Hepatocyte (in vitro differentiated cells): ENCODE data around the gene SHANK2. TPM values are rescaled to one million over a fixed set of nuclear protein-coding genes. Genes with fewer than 3 reads are reported as not detected.

Source experiments
- DNase-seq: peaks from one replicate; pipeline ENCODE4 v3.0.0-alpha.2; 2016; ENCODE audit warnings: low spot score
- H2AFZ ChIP-seq: fragments of 200-600 bp; sonication (generic); 2 replicates; pipeline ENCODE4 v1.6.0; 2016; ENCODE audit warnings: antibody characterized with exemption, mild to moderate bottlenecking
- H3K27ac ChIP-seq: fragments of 200-600 bp; sonication (generic); 2 replicates; pipeline ENCODE4 v1.5.1; 2016; ENCODE audit warnings: mild to moderate bottlenecking
- H3K27me3 ChIP-seq: fragments of 200-600 bp; sonication (generic); 2 replicates; pipeline ENCODE4 v1.6.1; 2016
- H3K36me3 ChIP-seq: fragments of 200-600 bp; sonication (generic); replicated peaks from 2 replicates; pipeline ENCODE4 v1.5.1; 2016; ENCODE audit warnings: low read depth; ENCODE audit not compliant: insufficient read depth
- H3K4me1 ChIP-seq: fragments of 200-600 bp; sonication (generic); 2 replicates; pipeline ENCODE4 v1.5.1; 2016; ENCODE audit warnings: mild to moderate bottlenecking, moderate library complexity; ENCODE audit not compliant: insufficient read depth
- H3K4me2 ChIP-seq: fragments of 200-600 bp; sonication (generic); 2 replicates; pipeline ENCODE4 v1.6.0; 2016
- H3K4me3 ChIP-seq: fragments of 200-600 bp; sonication (generic); 2 replicates; pipeline ENCODE4 v1.5.1; 2016; ENCODE audit warnings: mild to moderate bottlenecking
- H3K79me2 ChIP-seq: fragments of 200-600 bp; sonication (generic); 2 replicates; pipeline ENCODE4 v1.6.0; 2017; ENCODE audit warnings: mild to moderate bottlenecking
- H3K9me2 ChIP-seq: fragments of 200-600 bp; sonication (generic); replicated peaks from 2 replicates; pipeline ENCODE4 v1.6.0; 2017; ENCODE audit warnings: mild to moderate bottlenecking; ENCODE audit not compliant: insufficient read depth
- H3K9me3 ChIP-seq: fragments of 200-600 bp; sonication (generic); 2 replicates; pipeline ENCODE4 v1.5.1; 2016; ENCODE audit warnings: low read depth, mild to moderate bottlenecking
- H4K20me1 ChIP-seq: fragments of 200-600 bp; sonication (generic); 2 replicates; pipeline ENCODE4 v1.6.0; 2016; ENCODE audit warnings: mild to moderate bottlenecking; ENCODE audit not compliant: insufficient read depth, poor library complexity, severe bottlenecking
- CTCF ChIP-seq: fragments of 200-600 bp; sonication (generic); IDR thresholded peaks from 2 replicates; pipeline ENCODE4 v1.5.1; 2016; ENCODE audit warnings: antibody characterized with exemption, mild to moderate bottlenecking; ENCODE audit not compliant: poor library complexity
- EZH2 ChIP-seq: fragments of 200-600 bp; sonication (generic); IDR thresholded peaks from 2 replicates; pipeline ENCODE4 v1.6.1; 2016; ENCODE audit warnings: antibody characterized with exemption, mild to moderate bottlenecking, borderline replicate concordance
- EZH2phosphoT487 ChIP-seq: fragments of 200-600 bp; sonication (generic); IDR thresholded peaks from one replicate; pipeline ENCODE4 v1.6.1; 2018; ENCODE audit warnings: antibody characterized with exemption, mild to moderate bottlenecking, low read depth, moderate library complexity; ENCODE audit not compliant: unreplicated experiment, severe bottlenecking
- WGBS: methylation state at CpG from one replicate; pipeline ENCODE4 v1.1.6; 2016; ENCODE audit warnings: low lambda C conversion rate; ENCODE audit errors: missing lambda C conversion rate; 5-methylcytosine and 5-hydroxymethylcytosine counted together
- polyA plus RNA-seq: library from polyadenylated mRNA; unstranded; fragments of >200 nt; fragmentation: Nextera tagmentation; extraction: Ambion mirVana; gene quantifications from 2 replicates; pipeline ENCODE4 v1.2.1, GENCODE V29; 2016
- total RNA-seq: library from RNA; depleted of rRNA; stranded (reverse); fragments of >200 nt; gene quantifications from 2 replicates; pipeline ENCODE4 v1.2.3, GENCODE V29; 2014

The SHANK2 gene
- total and polyA plus RNA-seq, 2 experiments from 2014 or later = 17.3 to 20.7 TPM

- TF ChIP-seq EZH2 = no peak
- TF ChIP-seq CTCF = no peak
- no peak for TF ChIP-seq EZH2phosphoT487
- peaks cover 8% of the 10 kb centered on the region for H3K4me1 ChIP-seq
- H3K79me2 ChIP-seq = no peaks in the 10 kb centered on the region
- no peaks in the 10 kb centered on the region for H3K36me3 ChIP-seq
- H3K9me3 ChIP-seq = no peaks in the 10 kb centered on the region
- H3K9me2 ChIP-seq = no peaks in the 10 kb centered on the region
- H3K4me2 ChIP-seq = peak overlapping the region; percentile 60
- no peak overlapping the region for H2AFZ ChIP-seq
- DNase-seq = peak; percentile 47
- no peaks in the 10 kb centered on the region for H3K27me3 ChIP-seq
- peak overlapping the region; percentile 75 for H3K27ac ChIP-seq
- no peaks in the 10 kb centered on the region for H4K20me1 ChIP-seq
- WGBS = 69% methylated on average over 2 of the region's 2 CpGs
- no peak overlapping the region for H3K4me3 ChIP-seq
Measured at GRCh38 chr11:71284525-71285092, 32.2 kb upstream of the SHANK2 start.

- no peaks in the 10 kb centered on the region for H3K36me3 ChIP-seq
- 59% methylated on average over 16 of the region's 16 CpGs for WGBS
- H3K4me1 ChIP-seq = peaks cover 8% of the 10 kb centered on the region
- H3K79me2 ChIP-seq = no peaks in the 10 kb centered on the region
- H3K9me2 ChIP-seq = no peaks in the 10 kb centered on the region
- peak; percentile 71 for DNase-seq
- H3K27ac ChIP-seq = peak overlapping the region; percentile 75
- peak overlapping the region; percentile 60 for H3K4me2 ChIP-seq
- no peak overlapping the region for H3K4me3 ChIP-seq
- no peaks in the 10 kb centered on the region for H3K9me3 ChIP-seq
- H3K27me3 ChIP-seq = no peaks in the 10 kb centered on the region
- H4K20me1 ChIP-seq = no peaks in the 10 kb centered on the region
- no peak overlapping the region for H2AFZ ChIP-seq
- no peak for TF ChIP-seq CTCF
- TF ChIP-seq EZH2phosphoT487 = no peak
- TF ChIP-seq EZH2 = no peak
Measured at GRCh38 chr11:71283971-71284441, 31.6 kb upstream of the SHANK2 start.

- H2AFZ ChIP-seq = no peak overlapping the region
- H4K20me1 ChIP-seq = no peaks in the 10 kb centered on the region
- no peaks in the 10 kb centered on the region for H3K9me2 ChIP-seq
- no peak overlapping the region for H3K4me2 ChIP-seq
- no peaks in the 10 kb centered on the region for H3K36me3 ChIP-seq
- H3K4me1 ChIP-seq = peaks cover 8% of the 10 kb centered on the region
- no peaks in the 10 kb centered on the region for H3K79me2 ChIP-seq
- H3K9me3 ChIP-seq = no peaks in the 10 kb centered on the region
- WGBS = 82% methylated on average over 15 of the region's 15 CpGs
- no peak overlapping the region for H3K4me3 ChIP-seq
- no peaks in the 10 kb centered on the region for H3K27me3 ChIP-seq
- no peak overlapping the region for H3K27ac ChIP-seq
- no peak for TF ChIP-seq CTCF
- TF ChIP-seq EZH2 = no peak
- TF ChIP-seq EZH2phosphoT487 = no peak
- no peak for DNase-seq
Measured at GRCh38 chr11:71282581-71283351, 30.4 kb upstream of the SHANK2 start.
